A673 (cell line): Measurements from ENCODE around the gene NIBAN1.

ENCODE experiments used
- EZH2 ChIP-seq: fragments of 200-600 bp; sonication (generic); IDR thresholded peaks from 2 replicates; pipeline ENCODE4 v1.6.1; 2017; ENCODE audit warnings: borderline replicate concordance, low read depth, mild to moderate bottlenecking, mixed read lengths, antibody characterized with exemption, low read length; ENCODE audit not compliant: poor library complexity, severe bottlenecking
- TF ChIP-seq, protein P1 (sequence below): fragments of 300-800, 200-600 bp; sonication (generic); conservative IDR thresholded peaks from 2 replicates; pipeline ENCODE4 v1.5.1; 2017; ENCODE audit warnings: low read depth, mild to moderate bottlenecking, antibody characterized with exemption, low read length, moderate library complexity, mixed read lengths

- TF ChIP-seq EZH2, result no peak
- TF ChIP-seq, protein P1, sequence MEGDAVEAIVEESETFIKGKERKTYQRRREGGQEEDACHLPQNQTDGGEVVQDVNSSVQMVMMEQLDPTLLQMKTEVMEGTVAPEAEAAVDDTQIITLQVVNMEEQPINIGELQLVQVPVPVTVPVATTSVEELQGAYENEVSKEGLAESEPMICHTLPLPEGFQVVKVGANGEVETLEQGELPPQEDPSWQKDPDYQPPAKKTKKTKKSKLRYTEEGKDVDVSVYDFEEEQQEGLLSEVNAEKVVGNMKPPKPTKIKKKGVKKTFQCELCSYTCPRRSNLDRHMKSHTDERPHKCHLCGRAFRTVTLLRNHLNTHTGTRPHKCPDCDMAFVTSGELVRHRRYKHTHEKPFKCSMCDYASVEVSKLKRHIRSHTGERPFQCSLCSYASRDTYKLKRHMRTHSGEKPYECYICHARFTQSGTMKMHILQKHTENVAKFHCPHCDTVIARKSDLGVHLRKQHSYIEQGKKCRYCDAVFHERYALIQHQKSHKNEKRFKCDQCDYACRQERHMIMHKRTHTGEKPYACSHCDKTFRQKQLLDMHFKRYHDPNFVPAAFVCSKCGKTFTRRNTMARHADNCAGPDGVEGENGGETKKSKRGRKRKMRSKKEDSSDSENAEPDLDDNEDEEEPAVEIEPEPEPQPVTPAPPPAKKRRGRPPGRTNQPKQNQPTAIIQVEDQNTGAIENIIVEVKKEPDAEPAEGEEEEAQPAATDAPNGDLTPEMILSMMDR, result no peak
Observed at GRCh38 chr1:184937729-184938128, 36.6 kb downstream of the NIBAN1 start.
